Neuronal stem cell (in vitro differentiated cells): ENCODE data around the gene GLRA1.

Source experiments
- DNase-seq: peaks from one replicate; pipeline ENCODE4 v3.0.0-alpha.2; 2013; ENCODE audit warnings: low spot score
- H2AFZ ChIP-seq: one replicate; pipeline ENCODE4 v1.6.1; 2013; ENCODE audit warnings: mild to moderate bottlenecking, low read length, inconsistent platforms
- H2AK5ac ChIP-seq: 2 replicates; pipeline ENCODE4 v1.6.1; 2013; ENCODE audit warnings: low read depth, mild to moderate bottlenecking, inconsistent platforms, low read length, moderate library complexity, mixed read lengths
- H2BK120ac ChIP-seq: 2 replicates; pipeline ENCODE4 v1.6.1; 2013; ENCODE audit warnings: low read depth, mild to moderate bottlenecking, inconsistent platforms, low read length, moderate library complexity, mixed read lengths
- H2BK12ac ChIP-seq: one replicate; pipeline ENCODE4 v1.6.1; 2013; ENCODE audit warnings: low read length, inconsistent platforms
- H2BK15ac ChIP-seq: 2 replicates; pipeline ENCODE4 v1.6.1; 2013; ENCODE audit warnings: mild to moderate bottlenecking, low read length, inconsistent platforms, mixed read lengths
- H2BK5ac ChIP-seq: one replicate; pipeline ENCODE4 v1.6.1; 2013; ENCODE audit warnings: inconsistent platforms, mild to moderate bottlenecking, low read length, moderate library complexity
- H3K14ac ChIP-seq: one replicate; pipeline ENCODE4 v1.6.1; 2013; ENCODE audit warnings: low read length, inconsistent platforms
- H3K18ac ChIP-seq: 2 replicates; pipeline ENCODE4 v1.6.1; 2013; ENCODE audit warnings: low read length, inconsistent platforms
- H3K23ac ChIP-seq: 2 replicates; pipeline ENCODE4 v1.6.1; 2013; ENCODE audit warnings: low read depth, mild to moderate bottlenecking, mixed read lengths, low read length, inconsistent platforms; ENCODE audit not compliant: poor library complexity
- H3K27ac ChIP-seq: replicated peaks from 3 replicates; pipeline ENCODE4 v1.5.1; 2013; ENCODE audit warnings: low read length, inconsistent platforms
- H3K27me3 ChIP-seq, 3 experiments: 2 replicates each; pipeline ENCODE4 v1.6.1; 2013; ENCODE audit warnings: low read length in 3 of 3, mild to moderate bottlenecking in 2 of 3, inconsistent platforms in 1 of 3, low read depth in 1 of 3, mixed read lengths in 1 of 3, moderate library complexity in 1 of 3; ENCODE audit not compliant: control insufficient read depth in 3 of 3, insufficient read depth in 3 of 3
- H3K36me3 ChIP-seq, 2 donors: replicated peaks in 1 of 2; 2 replicates each; pipeline ENCODE4 v1.6.1; 2013; ENCODE audit warnings: low read length in 2 of 2; ENCODE audit not compliant: control insufficient read depth in 2 of 2, insufficient read depth in 2 of 2
- H3K4ac ChIP-seq: 2 replicates; pipeline ENCODE4 v1.6.1; 2013; ENCODE audit warnings: inconsistent platforms, mild to moderate bottlenecking, low read length, moderate library complexity
- H3K4me1 ChIP-seq, 2 donors: 1 replicate in 1 of 2; 2 replicates in 1 of 2; pipeline ENCODE4 v1.6.1; 2013; ENCODE audit warnings: low read length in 2 of 2, low read depth in 1 of 2; ENCODE audit not compliant: control insufficient read depth in 2 of 2, insufficient read depth in 1 of 2
- H3K4me2 ChIP-seq: one replicate; pipeline ENCODE4 v1.6.1; 2013; ENCODE audit warnings: mild to moderate bottlenecking, low read length, inconsistent platforms; ENCODE audit not compliant: insufficient read depth, poor library complexity, severe bottlenecking
- H3K4me3 ChIP-seq, 2 donors: 2 replicates each; pipeline ENCODE4 v1.5.1; 2013; ENCODE audit warnings: low read length in 2 of 2, mild to moderate bottlenecking in 2 of 2, inconsistent platforms in 1 of 2, moderate library complexity in 1 of 2
- H3K79me1 ChIP-seq: one replicate; pipeline ENCODE4 v1.6.1; 2013; ENCODE audit warnings: low read depth, mild to moderate bottlenecking, inconsistent platforms, low read length, moderate library complexity
- H3K9ac ChIP-seq: one replicate; pipeline ENCODE4 v1.6.1; 2013; ENCODE audit warnings: mild to moderate bottlenecking, low read depth, low read length, inconsistent platforms; ENCODE audit not compliant: poor library complexity
- H3K9me3 ChIP-seq, 2 donors: replicated peaks in 1 of 2; 2 replicates each; pipeline versions ENCODE3 to v1.6.1; 2013; ENCODE audit warnings: low read length in 2 of 2, mild to moderate bottlenecking in 2 of 2, inconsistent platforms in 1 of 2, low read depth in 1 of 2, mixed read lengths in 1 of 2, moderate library complexity in 1 of 2; ENCODE audit not compliant: control insufficient read depth in 2 of 2, insufficient read depth in 1 of 2
- H4K8ac ChIP-seq: one replicate; pipeline ENCODE4 v1.6.1; 2013; ENCODE audit warnings: low read depth, mild to moderate bottlenecking, inconsistent platforms, low read length, moderate library complexity
- H4K91ac ChIP-seq: one replicate; pipeline ENCODE4 v1.6.1; 2013; ENCODE audit warnings: low read length, low read depth, mild to moderate bottlenecking, inconsistent platforms; ENCODE audit not compliant: poor library complexity
- WGBS, 2 donors: extraction: QIAGEN DNeasy Blood & Tissue Kit; methylation state at CpG; one replicate each; pipeline ENCODE4 v1.1.7; 2013; ENCODE audit warnings: missing lambda C conversion rate in 2 of 2, mixed read lengths in 1 of 2; ENCODE audit not compliant: insufficient read length in 2 of 2, insufficient replicate concordance in 1 of 2; ENCODE audit errors: extremely low coverage in 2 of 2; 5-methylcytosine and 5-hydroxymethylcytosine counted together

Gene GLRA1

GRCh38 chr5:151902215-151902614, 22.4 kb downstream of the GLRA1 start:
- no peak overlapping the region for H3K14ac ChIP-seq
- no peak overlapping the region for H2BK120ac ChIP-seq
- peaks cover 0 to 6% (median 0%) of the 10 kb centered on the region in 3 experiments for H3K27me3 ChIP-seq
- no peak overlapping the region for H3K4ac ChIP-seq
- peaks cover 0 to 5% of the 10 kb centered on the region in 2 donors for H3K4me1 ChIP-seq
- no peaks in the 10 kb centered on the region for H3K79me1 ChIP-seq
- H2AFZ ChIP-seq: no peak overlapping the region
- H3K23ac ChIP-seq: no peak overlapping the region
- no peak overlapping the region for H3K4me2 ChIP-seq
- DNase-seq: no peak
- no CpG with 5 or more reads among the region's 4 CpGs for WGBS, 2 donors
- H3K9ac ChIP-seq: no peak overlapping the region
- H3K27ac ChIP-seq: no peak overlapping the region
- no peak overlapping the region for H2BK5ac ChIP-seq
- H3K36me3 ChIP-seq: no peaks in the 10 kb centered on the region
- H3K18ac ChIP-seq: no peak overlapping the region
- H2BK12ac ChIP-seq: no peak overlapping the region
- H2AK5ac ChIP-seq: no peak overlapping the region
- H2BK15ac ChIP-seq: no peak overlapping the region
- H3K4me3 ChIP-seq: no peak overlapping the region
- H4K8ac ChIP-seq: no peak overlapping the region
- H4K91ac ChIP-seq: no peak overlapping the region
- H3K9me3 ChIP-seq: no peaks in the 10 kb centered on the region

- no peak overlapping the region for H2BK120ac ChIP-seq
Observed at GRCh38 chr5:151901611-151902010, 23.0 kb downstream of the GLRA1 start.

GRCh38 chr5:151900891-151901290, 23.8 kb downstream of the GLRA1 start:
- Histone ChIP-seq H3K23ac (no peak overlapping the region), H2BK120ac (no peak overlapping the region), H3K18ac (no peak overlapping the region), H3K79me1 (no peaks in the 10 kb centered on the region), H3K14ac (no peak overlapping the region), H3K4me2 (no peak overlapping the region), H2BK12ac (no peak overlapping the region), H2BK5ac (no peak overlapping the region), H3K9me3 (no peaks in the 10 kb centered on the region), H3K9ac (no peak overlapping the region), H4K91ac (no peak overlapping the region), H2BK15ac (no peak overlapping the region), H3K27me3 (peaks cover 0 to 6% (median 0%) of the 10 kb centered on the region in 3 experiments), H3K27ac (no peak overlapping the region), H3K4ac (no peak overlapping the region), H3K4me1 (peaks cover 0 to 8% of the 10 kb centered on the region in 2 donors), H4K8ac (no peak overlapping the region), H2AK5ac (no peak overlapping the region), H2AFZ (no peak overlapping the region), H3K36me3 (no peaks in the 10 kb centered on the region), H3K4me3 (no peak overlapping the region)
- WGBS, 2 donors: no CpG with 5 or more reads among the region's 3 CpGs
- DNase-seq: no peak

More at GRCh38 chr5:151901611-151902010, 23.0 kb downstream of the GLRA1 start:
- Histone ChIP-seq H3K36me3 (no peaks in the 10 kb centered on the region), H2BK12ac (no peak overlapping the region), H3K4me1 (peaks cover 0 to 5% of the 10 kb centered on the region in 2 donors), H2AK5ac (no peak overlapping the region), H3K27ac (no peak overlapping the region), H4K91ac (no peak overlapping the region), H3K14ac (no peak overlapping the region), H3K4me3 (no peak overlapping the region), H3K79me1 (no peaks in the 10 kb centered on the region), H2BK15ac (no peak overlapping the region), H3K9me3 (no peaks in the 10 kb centered on the region), H2BK5ac (no peak overlapping the region), H3K18ac (no peak overlapping the region), H4K8ac (no peak overlapping the region), H3K27me3 (peaks cover 0 to 6% (median 0%) of the 10 kb centered on the region in 3 experiments), H3K4me2 (no peak overlapping the region), H2AFZ (no peak overlapping the region), H3K23ac (no peak overlapping the region), H3K9ac (no peak overlapping the region), H3K4ac (no peak overlapping the region)
- DNase-seq: no peak

- Histone ChIP-seq H2BK15ac (no peak overlapping the region), H4K91ac (no peak overlapping the region), H3K79me1 (no peaks in the 10 kb centered on the region), H3K4me2 (no peak overlapping the region), H2AFZ (no peak overlapping the region), H3K9ac (no peak overlapping the region), H4K8ac (no peak overlapping the region), H2AK5ac (no peak overlapping the region), H3K36me3 (no peaks in the 10 kb centered on the region), H3K23ac (no peak overlapping the region), H2BK120ac (no peak overlapping the region), H3K18ac (no peak overlapping the region), H3K27me3 (peaks cover 0 to 4% (median 0%) of the 10 kb centered on the region in 3 experiments), H3K14ac (no peak overlapping the region), H3K9me3 (no peaks in the 10 kb centered on the region), H2BK5ac (no peak overlapping the region), H3K4ac (no peak overlapping the region), H3K4me3 (no peak overlapping the region), H2BK12ac (no peak overlapping the region), H3K27ac (no peak overlapping the region), H3K4me1 (peaks cover 0 to 10% of the 10 kb centered on the region in 2 donors)
- no CpG with 5 or more reads among the region's 2 CpGs for WGBS, 2 donors
- DNase-seq: no peak
Observed at GRCh38 chr5:151899399-151899798, 25.3 kb downstream of the GLRA1 start.
